Measurements from ENCODE around the gene PC.
"Not testable (repeated sequence)": the region's sequence is repeated elsewhere in the genome, so short reads cannot be mapped to it uniquely, and the experiment has no call there.

Gene PC

GRCh38 chr11:66834539-66834845 is 123.7 kb downstream of the PC start:
- DNase-seq = no peak

- DNase-seq = not testable (repeated sequence)
These were observed 133.6 kb downstream of the PC start for GRCh38 chr11:66824573-66824972.

DNA sequence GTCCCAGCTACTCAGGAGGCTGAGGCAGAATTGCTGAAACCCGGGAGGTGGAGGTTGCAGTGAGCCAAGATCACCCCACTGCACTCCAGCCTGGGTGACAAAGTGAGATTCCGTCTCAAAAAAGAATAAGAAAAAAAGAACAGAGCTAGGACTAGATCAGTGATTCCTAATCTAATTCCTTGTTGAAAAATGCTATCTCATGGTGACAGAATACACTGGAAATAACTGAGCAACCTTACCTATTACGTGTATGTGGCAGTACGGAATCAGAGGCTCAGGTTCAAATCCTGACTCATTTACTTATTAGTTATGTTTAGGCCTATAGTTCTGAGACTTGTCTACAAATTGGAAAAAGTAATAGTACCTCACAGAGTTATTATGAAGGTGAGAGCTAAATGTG is 134.5 kb downstream of the PC start:
- DNase-seq = no peak

GRCh38 chr11:66820901-66821300 is 137.3 kb downstream of the PC start:
- DNase-seq = no peak

DNA sequence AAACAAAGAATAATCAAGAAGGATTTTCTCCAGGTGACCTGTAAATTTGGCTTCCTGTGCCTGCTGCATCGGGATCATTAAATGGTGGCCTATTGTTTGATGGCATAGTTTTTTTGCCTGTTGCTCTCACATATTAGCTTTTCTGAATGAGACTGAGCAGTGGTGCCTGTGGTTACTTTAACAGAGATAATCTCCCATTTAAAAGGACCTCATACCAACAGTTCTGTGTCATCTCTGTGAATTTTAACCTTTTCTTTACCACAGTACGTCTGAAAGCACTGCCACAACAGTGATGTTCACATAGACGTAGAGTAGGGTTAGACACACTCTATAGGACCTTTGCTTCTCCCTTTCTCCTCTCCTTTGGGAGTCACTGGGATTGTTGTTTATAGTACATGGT is 137.8 kb downstream of the PC start:
- DNase-seq = no peak

- DNase-seq = no peak
These were observed 139.8 kb downstream of the PC start for GRCh38 chr11:66818231-66818955.

- no peak for DNase-seq
These were observed 142.5 kb downstream of the PC start for GRCh38 chr11:66815646-66816045.

GRCh38 chr11:66814678-66815077 is 143.5 kb downstream of the PC start:
- DNase-seq = no peak

DNA sequence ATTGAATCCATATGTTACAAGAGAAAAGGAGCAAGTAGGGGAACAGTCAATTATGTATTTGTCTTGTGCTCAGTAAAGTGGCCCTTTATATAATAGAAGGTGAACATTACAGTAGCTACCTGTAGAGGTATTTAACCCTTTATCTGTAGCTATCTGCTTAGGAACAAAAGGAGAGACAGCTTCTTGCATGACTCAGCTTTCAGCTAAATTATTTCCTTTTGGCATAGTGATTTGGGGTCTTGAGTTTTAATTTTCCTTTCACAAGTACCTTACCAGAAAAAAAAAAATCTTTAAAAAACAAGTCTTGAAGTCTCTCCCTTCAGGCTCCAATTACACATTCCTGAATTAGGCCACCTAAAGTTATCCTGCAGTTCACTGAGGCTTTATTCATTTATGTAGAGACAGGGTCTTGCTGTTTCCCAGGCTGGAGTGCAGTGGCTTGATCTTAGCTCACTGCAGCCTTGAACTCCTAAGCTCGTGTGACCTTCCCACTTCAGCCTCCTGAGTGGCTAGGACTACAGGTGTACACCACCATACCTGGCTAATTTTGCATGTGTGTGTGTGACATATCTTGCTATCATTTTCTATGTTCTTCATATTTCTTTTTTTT is 147.5 kb downstream of the PC start:
- DNase-seq = no peak

GRCh38 chr11:66809592-66809991 is 148.6 kb downstream of the PC start:
- no peak for DNase-seq

- DNase-seq = no peak
These were observed 157.3 kb downstream of the PC start for GRCh38 chr11:66800720-66801428.

DNA sequence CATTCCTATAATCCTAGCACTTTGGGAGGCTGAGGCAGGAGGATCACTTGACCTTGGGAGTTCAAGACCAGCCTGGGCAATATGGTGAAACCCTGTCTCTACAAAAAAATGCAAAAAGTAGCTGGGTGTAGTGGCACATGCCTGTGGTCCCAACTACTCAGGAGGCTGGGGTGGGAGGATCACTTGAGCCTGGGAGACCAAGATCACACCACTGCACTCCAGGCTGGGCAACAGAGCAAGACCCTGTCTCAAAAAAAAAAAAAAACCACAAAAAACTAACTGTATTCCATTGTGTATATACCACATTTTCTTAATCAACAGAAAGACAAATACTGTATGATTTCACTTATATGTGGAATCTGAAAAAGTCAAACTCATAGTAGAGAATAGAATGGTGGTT is 158.4 kb downstream of the PC start:
- DNase-seq = not testable (repeated sequence)

Measured in CD4-positive, alpha-beta T cell treated with Interleukin-17A for 1 hour (primary cell).